T-helper 1 cell (primary cell): ENCODE data around the gene HECTD4.
"Not testable (repeated sequence)": the region's sequence is repeated elsewhere in the genome, so short reads cannot be mapped to it uniquely, and the experiment has no call there.

Source experiments
- DNase-seq, 5 donors: peaks; one replicate each; pipeline ENCODE4 v3.0.0-alpha.2; 2012 to 2020

HECTD4 gene

GRCh38 chr12:112353393-112353792 lies 28.8 kb downstream of the HECTD4 start:
- no peak for DNase-seq

- no peak for DNase-seq
Measured at GRCh38 chr12:112352921-112353320, 29.3 kb downstream of the HECTD4 start.

GRCh38 chr12:112350593-112351592 lies 31.3 kb downstream of the HECTD4 start:
- no peak for DNase-seq

- no peak for DNase-seq
Measured at GRCh38 chr12:112349431-112349830, 32.8 kb downstream of the HECTD4 start.

- not testable (repeated sequence) for DNase-seq
Measured at GRCh38 chr12:112348926-112349325, 33.3 kb downstream of the HECTD4 start.

GRCh38 chr12:112347581-112347982 lies 34.6 kb downstream of the HECTD4 start:
- no peak for DNase-seq

GRCh38 chr12:112346194-112346593 lies 36.0 kb downstream of the HECTD4 start:
- DNase-seq: no peak

GRCh38 chr12:112344220-112344619 lies 38.0 kb downstream of the HECTD4 start:
- DNase-seq: no peak

GRCh38 chr12:112342587-112342986 lies 39.6 kb downstream of the HECTD4 start:
- no peak for DNase-seq

- DNase-seq: no peak
Measured at GRCh38 chr12:112341046-112341825, 41.0 kb downstream of the HECTD4 start.

GRCh38 chr12:112340230-112340629 lies 42.0 kb downstream of the HECTD4 start:
- no peak for DNase-seq

- not testable (repeated sequence) for DNase-seq
Measured at GRCh38 chr12:112334999-112335398, 47.2 kb downstream of the HECTD4 start.

- DNase-seq: no peak
Measured at GRCh38 chr12:112333019-112333418, 49.2 kb downstream of the HECTD4 start.

- no peak for DNase-seq
Measured at GRCh38 chr12:112331886-112332285, 50.3 kb downstream of the HECTD4 start.

GRCh38 chr12:112330706-112331105 lies 51.5 kb downstream of the HECTD4 start:
- DNase-seq: no peak

- no peak for DNase-seq
Measured at GRCh38 chr12:112328456-112329124, 53.6 kb downstream of the HECTD4 start.

GRCh38 chr12:112327209-112327938 lies 54.9 kb downstream of the HECTD4 start:
- DNase-seq: no peak

GRCh38 chr12:112325622-112326207 lies 56.5 kb downstream of the HECTD4 start:
- no peak for DNase-seq

- no peak for DNase-seq
Measured at GRCh38 chr12:112325157-112325556, 57.1 kb downstream of the HECTD4 start.

- no peak for DNase-seq
Measured at GRCh38 chr12:112322882-112323547, 59.2 kb downstream of the HECTD4 start.

GRCh38 chr12:112322441-112322840 lies 59.8 kb downstream of the HECTD4 start:
- no peak for DNase-seq
